ENCODE results near the gene SLC25A48.

Gene SLC25A48

GRCh38 chr5:135834639-135835529 is at the start of gene SLC25A48:
Gene SLC25A48, plus strand, starts transcription at chr5:135834663. Its CDS starts 185 bp downstream, at chr5:135834848.
- peak; percentile 87 for DNase-seq (ENCODE audit: low spot score)
- peak; percentile 17 for FAIRE-seq

- DNase-seq (ENCODE audit: low spot score), result no peak
- no peak for FAIRE-seq
Measured at GRCh38 chr5:135800656-135801055, 33.8 kb upstream of the SLC25A48 start.

DNA sequence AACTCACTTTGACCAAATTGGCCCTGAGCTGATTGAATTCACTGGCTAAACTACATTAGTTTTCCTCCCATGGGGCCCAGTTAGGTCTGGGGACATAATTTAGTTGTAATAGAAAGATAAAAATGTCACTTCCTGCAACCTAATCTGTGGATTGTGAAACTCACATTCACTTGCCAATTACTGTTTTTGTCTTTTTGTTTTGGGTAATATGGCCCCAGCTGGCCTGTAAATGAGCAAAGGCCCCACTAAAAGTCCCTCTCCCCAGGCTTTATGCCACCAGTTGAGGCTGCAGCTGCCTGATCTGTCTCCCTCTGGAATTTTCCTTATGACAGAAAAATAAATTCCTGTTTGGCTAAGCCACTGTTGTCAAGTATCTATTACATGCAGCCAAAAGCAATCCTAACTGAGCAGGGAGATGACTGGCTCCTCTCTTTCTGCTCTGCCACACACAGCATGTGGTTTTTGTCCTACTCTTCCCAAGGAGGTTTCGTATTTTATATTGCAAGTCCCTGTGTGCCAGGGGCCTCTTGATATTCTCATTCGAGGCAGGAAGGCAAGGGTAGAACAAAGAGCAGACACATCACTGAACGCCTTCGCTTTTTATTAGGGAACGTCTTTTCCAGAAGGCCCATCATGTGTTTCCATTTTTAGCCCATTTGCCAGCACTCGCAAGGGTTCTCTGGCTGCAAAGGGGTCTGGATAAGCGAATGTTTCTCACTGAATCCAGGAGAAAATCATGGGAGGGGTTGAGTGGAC is 24.1 kb upstream of the SLC25A48 start:
- no peak for DNase-seq (ENCODE audit: low spot score)
- FAIRE-seq, result no peak

- DNase-seq (ENCODE audit: low spot score), result no peak
- no peak for FAIRE-seq
Measured at GRCh38 chr5:135811007-135811406, 23.5 kb upstream of the SLC25A48 start.

- no peak for DNase-seq (ENCODE audit: low spot score)
- no peak for FAIRE-seq
Measured at GRCh38 chr5:135813758-135814157, 20.7 kb upstream of the SLC25A48 start.

DNA sequence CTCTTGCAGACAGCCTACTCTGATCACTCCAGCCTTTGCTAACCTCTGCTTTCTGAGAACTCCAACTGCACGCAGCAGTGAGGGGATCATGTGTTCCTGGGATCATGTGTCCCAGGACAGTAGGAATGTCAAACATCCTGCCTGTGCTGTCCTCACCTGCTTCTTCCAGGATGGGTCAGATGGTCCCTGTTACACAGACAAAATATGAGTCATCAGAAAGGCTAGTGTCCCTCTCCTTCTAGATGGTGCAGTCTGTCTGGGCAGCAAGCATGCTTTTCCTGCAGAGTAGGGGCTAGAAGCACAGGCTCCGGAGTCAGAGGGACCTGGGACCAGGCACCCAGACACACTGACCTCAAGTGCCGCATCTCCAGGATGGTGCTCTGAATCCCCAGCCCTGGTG is 20.1 kb upstream of the SLC25A48 start:
- no peak for FAIRE-seq

DNA sequence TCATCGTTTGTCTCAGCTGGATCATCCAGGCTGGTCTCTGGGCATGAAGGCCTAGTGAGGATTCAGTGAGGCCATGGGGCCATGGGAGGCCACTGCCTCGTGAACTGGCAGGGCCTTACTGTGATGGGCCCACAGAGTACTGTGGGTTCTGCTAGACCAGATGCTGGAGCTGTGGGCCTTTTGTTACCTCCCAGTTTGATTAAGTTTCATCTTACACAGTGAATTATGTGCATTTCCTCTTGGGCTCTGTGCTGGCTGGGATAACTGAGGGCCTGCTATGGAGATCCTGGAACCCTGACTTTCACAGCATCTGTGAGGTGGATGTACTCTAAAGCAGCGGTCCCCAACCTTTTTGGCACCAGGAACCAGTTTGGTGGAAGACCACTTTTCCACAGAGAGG is 19.7 kb upstream of the SLC25A48 start:
- FAIRE-seq, result no peak
- no peak for DNase-seq (ENCODE audit: low spot score)

More for the DNA sequence above, 20.1 kb upstream of the SLC25A48 start:
- DNase-seq (ENCODE audit: low spot score), result no peak

DNA sequence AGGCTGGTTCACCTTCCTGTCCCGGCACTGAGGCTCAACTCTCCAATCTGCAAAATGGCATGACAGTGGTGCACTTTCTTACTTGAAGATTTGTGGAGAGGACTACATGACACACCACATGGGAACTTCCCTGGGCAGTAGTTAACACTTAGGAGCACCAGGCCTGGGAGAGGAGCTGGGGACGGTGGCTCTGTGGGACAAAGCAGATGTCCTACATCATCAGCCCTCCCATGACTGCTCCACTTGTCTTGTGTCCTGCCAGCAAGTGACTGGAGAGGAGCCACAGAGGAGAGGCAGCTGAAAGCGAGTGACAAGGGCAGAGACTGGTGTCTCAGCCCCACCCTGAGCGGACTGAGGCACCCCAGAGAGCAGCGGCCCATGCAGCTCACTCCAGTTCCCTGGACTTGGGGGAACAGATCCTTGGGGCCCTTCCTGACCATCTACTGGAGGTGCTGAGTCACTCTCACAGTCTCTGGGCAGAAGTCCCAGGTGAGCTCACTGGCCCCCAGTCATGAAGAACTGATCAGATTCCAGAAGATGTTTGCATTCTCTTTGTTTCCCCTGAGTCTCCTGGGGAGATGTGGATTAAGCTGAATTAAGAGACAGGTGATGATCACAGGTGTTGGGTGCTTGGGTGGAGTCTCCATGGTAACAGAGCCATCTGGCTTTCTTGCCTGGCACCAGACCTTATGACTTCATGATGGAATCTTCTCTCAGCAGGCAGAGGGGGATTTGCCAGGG is 13.2 kb upstream of the SLC25A48 start:
- FAIRE-seq (no peak), DNase-seq (ENCODE audit: low spot score) (no peak)

GRCh38 chr5:135821802-135822201 is 12.7 kb upstream of the SLC25A48 start:
- FAIRE-seq (no peak), DNase-seq (ENCODE audit: low spot score) (no peak)

DNA sequence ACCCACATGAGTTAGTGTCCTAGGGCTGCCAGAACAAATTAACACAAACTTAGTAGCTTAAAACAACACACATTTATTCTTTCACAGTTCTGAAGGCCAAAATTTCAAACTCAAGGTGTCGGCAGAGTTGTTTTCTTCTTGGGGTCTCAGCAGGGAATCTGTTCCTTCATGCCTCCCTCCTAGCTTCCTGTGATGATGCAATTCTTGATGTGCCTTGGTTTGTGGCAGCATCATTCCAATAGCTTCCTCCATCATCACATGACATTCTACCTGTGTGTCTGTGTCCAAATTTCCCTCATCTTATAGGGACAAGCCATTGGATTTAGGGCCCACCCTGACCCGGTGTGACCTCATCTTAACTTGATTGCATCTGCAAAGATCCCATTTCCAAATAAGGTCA is 12.2 kb upstream of the SLC25A48 start:
- no peak for FAIRE-seq

GRCh38 chr5:135822959-135823358 is 11.5 kb upstream of the SLC25A48 start:
- DNase-seq (ENCODE audit: low spot score) (no peak), FAIRE-seq (no peak)

More for the DNA sequence above, 12.2 kb upstream of the SLC25A48 start:
- no peak for DNase-seq (ENCODE audit: low spot score)

GRCh38 chr5:135823881-135824280 is 10.6 kb upstream of the SLC25A48 start:
- FAIRE-seq (no peak), DNase-seq (ENCODE audit: low spot score) (no peak)

- FAIRE-seq (no peak), DNase-seq (ENCODE audit: low spot score) (no peak)
Measured at GRCh38 chr5:135824541-135825041, 9.9 kb upstream of the SLC25A48 start.

DNA sequence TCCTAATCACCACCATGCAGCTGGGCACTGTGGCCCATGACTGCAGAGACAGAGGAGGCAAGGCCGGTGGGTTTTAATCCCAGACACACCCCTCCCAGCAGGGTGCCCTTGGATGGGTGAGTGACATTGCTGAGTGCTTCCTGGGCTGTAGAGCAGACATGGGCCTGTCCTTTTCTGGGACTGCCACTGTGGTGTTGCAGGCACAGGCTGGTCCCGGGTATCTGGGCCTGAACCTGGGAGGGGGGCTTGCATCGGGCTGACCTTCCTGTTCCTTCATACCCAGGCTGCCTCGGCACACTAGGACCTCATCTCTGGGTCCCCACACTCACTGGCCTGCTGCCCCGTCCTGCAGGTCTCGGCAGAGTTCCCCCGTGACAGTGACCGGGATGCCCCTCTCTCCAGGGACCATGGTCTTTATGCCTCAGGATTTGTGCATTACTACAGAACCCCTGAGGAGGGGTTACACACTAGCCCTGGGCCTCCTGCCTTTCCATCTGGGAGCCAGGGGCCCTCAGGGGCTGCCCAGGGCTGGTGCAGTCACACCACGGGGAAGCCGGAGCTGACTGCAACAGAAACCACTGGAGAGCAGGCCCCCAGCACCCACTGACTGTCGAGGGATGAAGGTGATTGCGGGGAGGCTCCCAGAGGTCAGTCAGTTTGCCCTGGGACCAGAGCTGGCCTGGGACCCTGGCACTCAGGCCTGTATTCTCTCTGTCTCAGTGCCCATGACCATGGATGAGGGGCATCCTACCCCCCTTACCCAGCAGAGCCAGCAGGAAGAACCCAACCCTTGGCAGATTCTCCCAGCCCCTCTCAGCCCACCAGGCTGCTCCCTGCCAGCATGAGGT is 8.9 kb upstream of the SLC25A48 start:
- FAIRE-seq, result no peak

DNA sequence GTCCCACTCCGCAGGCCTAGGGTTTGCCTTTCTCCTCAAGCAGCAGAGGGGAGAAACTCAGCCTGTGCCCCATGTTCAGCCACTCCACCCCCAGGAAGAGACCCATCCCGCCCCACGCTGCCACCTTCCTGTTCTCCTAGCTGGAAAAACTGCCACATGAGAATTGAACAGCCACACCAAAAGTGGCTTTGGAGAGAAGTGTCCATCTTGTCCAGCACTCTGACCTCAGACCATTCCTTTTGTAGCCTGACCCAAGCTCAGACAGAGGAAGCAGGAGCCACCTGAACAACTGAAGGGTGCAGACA is 8.3 kb upstream of the SLC25A48 start:
- DNase-seq (ENCODE audit: low spot score), result no peak
- FAIRE-seq, result no peak

More for the DNA sequence above, 8.9 kb upstream of the SLC25A48 start:
- no peak for DNase-seq (ENCODE audit: low spot score)

DNA sequence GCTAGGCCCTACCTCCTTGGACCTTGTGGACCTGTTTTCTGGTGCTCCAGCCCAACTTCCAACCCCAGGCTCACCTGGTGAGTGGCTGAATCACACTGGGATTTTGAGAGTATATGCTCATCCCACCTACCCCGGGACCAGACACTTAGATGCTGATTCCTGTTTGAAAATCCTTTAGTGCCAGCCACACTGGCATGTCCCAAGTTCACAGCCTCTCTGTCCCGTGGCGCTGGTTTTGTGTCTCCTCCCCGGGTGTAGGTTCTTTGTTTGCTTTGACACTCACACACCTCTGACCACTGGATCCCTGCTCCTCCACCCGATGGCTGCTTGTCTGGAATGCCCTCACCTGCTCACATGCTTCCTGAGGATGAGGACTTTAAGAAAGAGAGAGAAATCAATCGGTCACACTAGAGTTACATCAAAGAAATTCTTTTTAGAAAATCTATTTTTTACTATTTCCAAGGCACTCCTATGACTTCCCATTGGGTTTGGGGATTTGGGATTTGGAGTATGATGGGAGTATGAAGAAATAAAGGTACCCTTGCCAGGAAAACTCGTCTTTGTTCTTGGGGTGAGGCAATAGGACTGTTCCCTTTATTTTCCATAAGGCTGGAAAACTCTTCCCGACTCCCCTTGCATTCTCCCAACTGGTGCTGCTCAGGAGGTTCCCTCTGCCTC is 7.3 kb upstream of the SLC25A48 start:
- DNase-seq (ENCODE audit: low spot score) (no peak), FAIRE-seq (no peak)

DNA sequence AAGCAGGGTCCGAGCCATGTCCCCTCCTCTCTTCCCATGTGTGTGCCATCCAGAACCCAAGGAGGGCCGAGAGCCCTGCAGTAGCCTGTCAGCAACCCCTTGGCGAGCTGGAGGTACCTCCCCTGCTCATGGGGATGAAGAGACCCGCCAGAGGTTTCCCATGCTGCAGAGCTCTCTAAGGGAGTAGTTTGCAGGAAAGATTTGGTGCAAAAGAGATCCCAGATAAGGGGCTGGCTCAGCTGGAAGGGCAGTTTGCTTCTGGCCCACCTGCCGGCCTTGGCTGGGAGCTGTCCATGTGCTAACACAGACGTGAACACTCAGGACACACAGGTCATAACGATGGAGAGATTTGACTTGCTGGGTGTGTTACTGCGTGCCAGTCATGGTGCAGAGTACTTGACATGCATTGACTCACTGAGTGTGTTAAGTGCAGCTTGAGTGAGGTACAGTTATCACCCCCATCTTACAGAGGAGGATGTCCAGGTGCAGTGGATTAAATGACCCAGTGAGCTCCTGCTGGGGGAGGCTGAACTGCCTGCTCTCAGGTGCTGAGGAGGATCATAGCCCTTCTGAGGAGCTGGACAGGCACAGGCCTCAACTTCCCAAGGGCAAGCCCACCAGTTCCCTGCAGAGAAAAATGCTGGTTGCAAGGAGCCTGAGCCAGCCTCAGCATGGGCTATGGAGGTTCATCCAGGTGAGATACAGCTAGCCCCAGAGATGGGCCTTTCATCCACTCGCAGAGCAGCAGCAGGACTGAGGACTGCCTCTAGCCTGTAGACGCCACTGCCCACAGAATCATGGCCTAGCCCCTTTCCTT is 6.3 kb upstream of the SLC25A48 start:
- no peak for DNase-seq (ENCODE audit: low spot score)
- no peak for FAIRE-seq

DNA sequence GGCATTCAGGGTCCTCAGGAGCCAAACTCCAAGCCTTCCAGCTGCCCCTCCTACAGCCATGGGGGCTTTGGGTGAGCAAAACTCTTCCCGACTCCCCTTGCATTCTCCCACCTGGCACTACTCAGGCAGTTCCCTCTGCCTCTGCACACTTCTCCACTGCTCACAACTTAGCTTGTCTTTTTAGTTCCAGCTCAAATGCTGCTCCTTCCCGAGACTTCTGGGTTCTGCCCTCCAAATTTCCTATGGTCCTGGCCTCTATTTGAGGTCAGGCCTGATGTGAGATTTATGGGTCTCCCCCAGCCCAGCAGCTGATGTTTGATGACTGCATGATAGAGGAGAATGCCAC is 5.7 kb upstream of the SLC25A48 start:
- FAIRE-seq, result no peak
- no peak for DNase-seq (ENCODE audit: low spot score)

GRCh38 chr5:135829179-135829578 is 5.3 kb upstream of the SLC25A48 start:
- DNase-seq (ENCODE audit: low spot score), result no peak
- FAIRE-seq, result no peak

Measured in urothelium cell line (cell line).